Fibroblast of villous mesenchyme (primary cell): ENCODE results near the gene GNPDA1. TPM values are rescaled to one million over a fixed set of nuclear protein-coding genes. Genes with fewer than 3 reads are reported as not detected.

ENCODE experiments used
- DNase-seq: peaks from one replicate; pipeline ENCODE4 v3.0.0-alpha.2; 2010; ENCODE audit warnings: low read depth
- H3K4me3 ChIP-seq: 2 replicates; pipeline ENCODE4 v1.5.1; 2011; ENCODE audit warnings: low read depth, mild to moderate bottlenecking, low read length
- CTCF ChIP-seq: IDR thresholded peaks from 2 replicates; pipeline ENCODE4 v1.5.1; 2012; ENCODE audit warnings: low read depth, mild to moderate bottlenecking, low read length; ENCODE audit not compliant: insufficient read depth
- total RNA-seq: library from RNA; depleted of rRNA; stranded (reverse); fragments of >200 nt; gene quantifications from 2 replicates; pipeline ENCODE4 v1.2.3, GENCODE V29; 2012

Gene GNPDA1
- total RNA-seq, 1 donor = 59.6 TPM

GRCh38 chr5:142032747-142033631 is 20.2 kb upstream of the GNPDA1 start:
- peak; percentile 47 for DNase-seq

GRCh38 chr5:142032150-142032549 is 19.3 kb upstream of the GNPDA1 start:
- DNase-seq = no peak
- no peak overlapping the region for H3K4me3 ChIP-seq
- TF ChIP-seq CTCF = no peak

More at GRCh38 chr5:142032747-142033631, 20.2 kb upstream of the GNPDA1 start:
- no peak for TF ChIP-seq CTCF
- no peak overlapping the region for H3K4me3 ChIP-seq

GRCh38 chr5:142025637-142026036 is 12.8 kb upstream of the GNPDA1 start:
- DNase-seq = no peak
- TF ChIP-seq CTCF = no peak
- H3K4me3 ChIP-seq = no peak overlapping the region

GRCh38 chr5:142024771-142025304 is 12.0 kb upstream of the GNPDA1 start:
- peak; percentile 88 for DNase-seq
- TF ChIP-seq CTCF = no peak
- peak overlapping the region; percentile 60 for H3K4me3 ChIP-seq

- H3K4me3 ChIP-seq = no peak overlapping the region
- no peak for TF ChIP-seq CTCF
- no peak for DNase-seq
Measured at GRCh38 chr5:142023836-142024235, 11.0 kb upstream of the GNPDA1 start.

GRCh38 chr5:142020122-142020659 is 7.4 kb upstream of the GNPDA1 start:
- no peak for DNase-seq
- TF ChIP-seq CTCF = no peak
- no peak overlapping the region for H3K4me3 ChIP-seq
